Panc1 (cell line): Measurements from ENCODE around the gene HSF2BP. TPM values are rescaled to one million over a fixed set of nuclear protein-coding genes. Genes with fewer than 3 reads are reported as not detected.
"Not testable (repeated sequence)": the region's sequence is repeated elsewhere in the genome, so short reads cannot be mapped to it uniquely, and the experiment has no call there.

Source experiments
- ATAC-seq: fragments of 200-7000 bp; cut with Tn5 transposase; 2 replicates; pipeline ENCODE4 v1.9.1; 2020; ENCODE audit warnings: mild to moderate bottlenecking, moderate library complexity
- BruUV-seq: library from RNA; stranded (reverse); fragments of 400-500 nt; replicated peaks from 2 replicates; lab custom pipeline; 2021; lab: Mats Ljungman, UMichigan
- CTCF ChIA-PET: fragments of 300-600 bp; sonication (Branson Sonifier 250); formaldehyde crosslinking; loops from one replicate; lab custom pipeline; 2022; ENCODE audit warnings: antibody characterized with exemption; lab: Charles Lee
- POLR2A ChIA-PET: fragments of 300-600 bp; sonication (Branson Sonifier 250); formaldehyde crosslinking; loops from one replicate; lab custom pipeline; 2022; ENCODE audit warnings: antibody characterized with exemption; lab: Charles Lee
- DNase-seq: peaks from one replicate; pipeline ENCODE4 v3.0.0-alpha.2; 2010; ENCODE audit warnings: low read depth, low spot score
- H3K27ac ChIP-seq: 2 replicates; pipeline ENCODE4 v1.5.1; 2011; ENCODE audit warnings: mild to moderate bottlenecking, low read length, inconsistent platforms
- H3K27me3 ChIP-seq: fragments of 200-500 bp; sonication (Bioruptor generic); 2 replicates; pipeline ENCODE4 v1.6.0; 2014; ENCODE audit warnings: low read length, inconsistent platforms; ENCODE audit not compliant: control insufficient read depth, insufficient read depth
- H3K36me3 ChIP-seq: fragments of 200-500 bp; sonication (Bioruptor generic); 2 replicates; pipeline ENCODE4 v1.5.1; 2014; ENCODE audit warnings: inconsistent platforms, mild to moderate bottlenecking, low read length, moderate library complexity; ENCODE audit not compliant: control insufficient read depth, insufficient read depth
- H3K4me1 ChIP-seq: 2 replicates; pipeline ENCODE4 v1.5.1; 2011; ENCODE audit warnings: inconsistent platforms, mild to moderate bottlenecking, low read length, moderate library complexity; ENCODE audit not compliant: control insufficient read depth, insufficient read depth
- H3K4me3 ChIP-seq, 2 experiments: 2 replicates each; pipeline ENCODE4 v1.5.1; 2011 to 2012; ENCODE audit warnings: low read depth in 2 of 2, low read length in 2 of 2, mild to moderate bottlenecking in 2 of 2, inconsistent platforms in 1 of 2, moderate library complexity in 1 of 2
- H3K9me3 ChIP-seq: fragments of 200-500 bp; sonication (Bioruptor generic); 2 replicates; pipeline ENCODE4 v1.5.1; 2014; ENCODE audit warnings: low read depth, mild to moderate bottlenecking, inconsistent platforms, low read length, moderate library complexity; ENCODE audit not compliant: control insufficient read depth, insufficient read depth
- CTCF ChIP-seq: fragments of 450-650 bp; IDR thresholded peaks from 2 replicates; pipeline ENCODE4 v1.5.1; 2017; ENCODE audit warnings: mild to moderate bottlenecking
- POLR2AphosphoS5 ChIP-seq: IDR thresholded peaks from 2 replicates; pipeline ENCODE4 v1.6.1; 2012; ENCODE audit warnings: mild to moderate bottlenecking, low read depth, low read length, moderate library complexity
- SIN3A ChIP-seq: IDR thresholded peaks from 2 replicates; pipeline ENCODE4 v1.6.1; 2012; ENCODE audit warnings: low read depth, mild to moderate bottlenecking, low read length, moderate library complexity, borderline replicate concordance; ENCODE audit not compliant: insufficient read depth
- TCF7L2 ChIP-seq: IDR thresholded peaks from 2 replicates; pipeline ENCODE4 v1.6.1; 2011; ENCODE audit warnings: mild to moderate bottlenecking, low read depth, low read length, inconsistent platforms
- in situ Hi-C: cut with HindIII; loops from 2 replicates; pipeline ENCODE4 v1.10.0; 2016; ENCODE audit warnings: low sequenced_read_pairs, low pct_unique_long_range_greater_than_20kb
- intact Hi-C: fragments of 100-400 bp; cut with micrococcal nuclease; formaldehyde crosslinking; loops from one replicate; pipeline ENCODE4 v1.10.0; 2022; ENCODE audit not compliant: unreplicated experiment
- total RNA-seq: library from RNA; stranded (reverse); gene quantifications from one replicate; pipeline ENCODE4 v1.2.1, GENCODE V29; 2021; ENCODE audit not compliant: unreplicated experiment
- TF ChIP-seq, protein P1 (sequence below), 2 experiments: IDR thresholded peaks; 2 replicates each; pipeline ENCODE4 v1.6.1; 2011 to 2012; ENCODE audit warnings: low read depth in 2 of 2, control low read depth in 1 of 2, low read length in 1 of 2, mild to moderate bottlenecking in 1 of 2, moderate library complexity in 1 of 2; ENCODE audit not compliant: insufficient read depth in 1 of 2

HSF2BP gene
- total RNA-seq, 1 experiment from 2014 or later: 4.2 TPM

DNA sequence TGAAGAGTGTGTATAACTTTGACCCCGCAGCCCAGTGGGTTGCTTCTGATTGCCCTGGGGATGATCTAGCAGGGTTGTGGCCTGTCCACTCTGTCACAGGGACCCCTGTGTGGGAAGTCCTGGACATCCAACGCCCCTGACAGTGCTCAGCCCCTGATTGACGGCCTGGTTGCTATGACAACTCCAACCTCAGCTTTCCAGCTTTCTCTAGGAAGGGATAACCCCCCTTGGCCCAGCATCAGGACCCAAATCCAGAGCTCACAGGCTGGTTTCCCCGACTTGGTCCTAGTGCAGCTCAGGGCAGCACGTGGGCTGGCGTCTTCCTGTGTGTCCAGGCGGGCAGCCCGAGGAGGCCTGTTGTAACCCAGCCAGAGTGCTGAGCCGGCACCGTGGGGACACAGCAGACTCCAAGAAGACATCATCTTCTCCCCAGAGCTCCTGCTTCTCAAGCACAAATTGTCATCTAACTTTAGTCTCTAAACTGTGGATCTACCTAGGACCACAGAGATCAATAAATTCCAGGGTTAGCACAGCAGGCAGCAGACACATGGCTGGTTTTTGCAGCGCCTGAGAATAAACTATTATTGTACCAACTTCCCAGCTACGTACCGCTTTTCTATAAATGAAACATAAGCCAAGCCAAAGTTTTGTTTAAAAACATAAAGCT lies 40.8 kb upstream of the HSF2BP start:
- in situ Hi-C loops: no loop called here

DNA sequence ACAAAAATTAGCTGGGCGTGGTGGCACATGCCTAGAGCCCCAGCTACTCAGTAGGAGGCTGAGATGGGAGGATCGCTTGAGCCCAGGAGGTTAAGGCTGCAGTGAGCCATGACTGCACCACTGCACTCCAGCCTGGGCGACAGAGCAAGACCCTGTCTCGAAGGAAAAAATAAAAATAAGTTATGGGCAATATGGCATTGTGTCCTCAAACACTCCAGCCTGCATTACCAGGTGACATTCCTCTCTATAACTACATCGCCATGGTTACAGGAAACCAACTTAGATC lies 40.1 kb upstream of the HSF2BP start:
- ATAC-seq, H3K27me3 ChIP-seq, H3K27ac ChIP-seq, BruUV-seq, H3K4me3 ChIP-seq, POLR2A ChIA-PET, H3K9me3 ChIP-seq, in situ Hi-C loops, H3K36me3 ChIP-seq, intact Hi-C loops, DNase-seq, CTCF ChIA-PET, H3K4me1 ChIP-seq: not testable (repeated sequence)

More for the DNA sequence above, 40.8 kb upstream of the HSF2BP start:
- TF ChIP-seq POLR2AphosphoS5 (no peak), TCF7L2 (no peak), SIN3A (no peak)
- Histone ChIP-seq H3K36me3 (no peaks in the 10 kb centered on the region), H3K9me3 (no peaks in the 10 kb centered on the region), H3K27ac (no peak overlapping the region), H3K27me3 (no peaks in the 10 kb centered on the region), H3K4me3 (no peak overlapping the region), H3K4me1 (no peaks in the 10 kb centered on the region)
- ATAC-seq (no peak), DNase-seq (no peak)
- intact Hi-C loops: no loop called here
- ChIA-PET POLR2A (no interaction called here), CTCF (no interaction called here)
- no TSS peak for BruUV-seq

DNA sequence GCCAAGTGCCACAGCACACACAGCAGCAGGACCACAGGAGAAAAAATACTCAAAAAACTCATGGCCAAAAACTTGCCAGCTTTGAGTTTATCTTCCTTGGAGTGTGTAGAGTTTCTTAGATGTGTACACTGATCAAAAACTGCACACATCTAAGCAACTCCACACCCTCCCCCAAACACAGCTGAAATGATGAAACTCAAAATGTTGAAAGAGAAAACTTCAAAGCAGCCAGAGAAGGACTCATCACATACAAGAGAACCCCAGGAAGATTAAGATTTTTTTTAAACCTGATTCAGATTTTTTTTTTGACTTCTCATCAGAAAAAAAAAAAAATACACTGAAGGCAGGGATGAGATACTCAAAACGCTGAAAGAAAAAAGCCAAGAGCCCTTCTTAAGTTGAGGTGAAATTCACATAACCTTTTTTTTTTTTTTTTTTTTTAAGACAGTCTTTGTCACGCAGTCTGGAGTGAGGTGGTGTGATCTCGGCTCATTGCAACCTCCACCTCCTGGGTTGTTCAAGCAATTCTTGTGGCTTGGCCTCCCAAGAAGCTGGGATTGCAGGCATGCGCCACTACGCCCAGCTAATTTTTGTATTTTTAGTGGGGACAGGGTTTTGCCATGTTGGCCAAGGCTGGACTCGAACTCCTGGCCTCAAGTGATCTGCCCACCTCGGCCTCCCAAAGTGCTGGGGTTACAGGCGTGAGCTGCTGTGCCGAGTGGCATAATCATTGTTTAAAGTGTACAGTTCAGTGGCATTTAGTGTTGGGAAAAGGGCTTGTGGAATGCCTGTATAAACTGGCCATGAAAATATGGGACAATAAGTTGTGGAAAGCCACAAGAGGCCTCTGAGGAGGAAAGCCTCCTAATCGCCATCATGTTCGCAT lies 38.7 kb upstream of the HSF2BP start:
- Histone ChIP-seq H3K36me3 (no peaks in the 10 kb centered on the region), H3K9me3 (no peaks in the 10 kb centered on the region), H3K27ac (no peak overlapping the region), H3K4me3 (no peak overlapping the region), H3K27me3 (no peaks in the 10 kb centered on the region), H3K4me1 (no peaks in the 10 kb centered on the region)
- BruUV-seq: no TSS peak
- intact Hi-C loops: no loop called here
- in situ Hi-C loops: no loop called here
- TF ChIP-seq, protein P1, sequence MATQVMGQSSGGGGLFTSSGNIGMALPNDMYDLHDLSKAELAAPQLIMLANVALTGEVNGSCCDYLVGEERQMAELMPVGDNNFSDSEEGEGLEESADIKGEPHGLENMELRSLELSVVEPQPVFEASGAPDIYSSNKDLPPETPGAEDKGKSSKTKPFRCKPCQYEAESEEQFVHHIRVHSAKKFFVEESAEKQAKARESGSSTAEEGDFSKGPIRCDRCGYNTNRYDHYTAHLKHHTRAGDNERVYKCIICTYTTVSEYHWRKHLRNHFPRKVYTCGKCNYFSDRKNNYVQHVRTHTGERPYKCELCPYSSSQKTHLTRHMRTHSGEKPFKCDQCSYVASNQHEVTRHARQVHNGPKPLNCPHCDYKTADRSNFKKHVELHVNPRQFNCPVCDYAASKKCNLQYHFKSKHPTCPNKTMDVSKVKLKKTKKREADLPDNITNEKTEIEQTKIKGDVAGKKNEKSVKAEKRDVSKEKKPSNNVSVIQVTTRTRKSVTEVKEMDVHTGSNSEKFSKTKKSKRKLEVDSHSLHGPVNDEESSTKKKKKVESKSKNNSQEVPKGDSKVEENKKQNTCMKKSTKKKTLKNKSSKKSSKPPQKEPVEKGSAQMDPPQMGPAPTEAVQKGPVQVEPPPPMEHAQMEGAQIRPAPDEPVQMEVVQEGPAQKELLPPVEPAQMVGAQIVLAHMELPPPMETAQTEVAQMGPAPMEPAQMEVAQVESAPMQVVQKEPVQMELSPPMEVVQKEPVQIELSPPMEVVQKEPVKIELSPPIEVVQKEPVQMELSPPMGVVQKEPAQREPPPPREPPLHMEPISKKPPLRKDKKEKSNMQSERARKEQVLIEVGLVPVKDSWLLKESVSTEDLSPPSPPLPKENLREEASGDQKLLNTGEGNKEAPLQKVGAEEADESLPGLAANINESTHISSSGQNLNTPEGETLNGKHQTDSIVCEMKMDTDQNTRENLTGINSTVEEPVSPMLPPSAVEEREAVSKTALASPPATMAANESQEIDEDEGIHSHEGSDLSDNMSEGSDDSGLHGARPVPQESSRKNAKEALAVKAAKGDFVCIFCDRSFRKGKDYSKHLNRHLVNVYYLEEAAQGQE (IDR thresholded peaks at IDR 0.05; ENCODE audit: insufficient read depth in 1 of 2, low read depth in 2 of 2, low read length in 1 of 2): no peak
- no peak for TF ChIP-seq TCF7L2
- TF ChIP-seq SIN3A: no peak
- no peak for TF ChIP-seq POLR2AphosphoS5
- TF ChIP-seq CTCF: no peak
- ATAC-seq (no peak), DNase-seq (no peak)
- CTCF ChIA-PET: no interaction called here
- POLR2A ChIA-PET: no interaction called here
